Thyroid gland (tissue), 4 donors: Measurements from ENCODE around the gene RMI2. TPM values are rescaled to one million over a fixed set of nuclear protein-coding genes. Genes with fewer than 3 reads are reported as not detected.
A peak's percentile ranks its signal among the peaks of the same experiment; 100 is the strongest.

Source experiments
- DNase-seq, 2 donors: peaks; one replicate each; pipeline ENCODE4 v3.0.0-alpha.2; 2019
- H3K27ac ChIP-seq, 3 donors: fragments of 200-600 bp; sonication (generic); 1 replicate in 2 of 3; 2 replicates in 1 of 3; pipeline ENCODE4 v1.5.1; 2016 to 2019; ENCODE audit warnings: mild to moderate bottlenecking in 1 of 3, moderate library complexity in 1 of 3
- H3K27me3 ChIP-seq: fragments of 200-600 bp; sonication (generic); one replicate; pipeline ENCODE4 v1.5.1; 2019
- H3K36me3 ChIP-seq, 2 donors: fragments of 200-600 bp; sonication (generic); one replicate each; pipeline ENCODE4 v1.5.1; 2016 to 2019
- H3K4me1 ChIP-seq, 2 donors: fragments of 200-600 bp; sonication (generic); one replicate each; pipeline ENCODE4 v1.5.1; 2017 to 2019
- H3K4me3 ChIP-seq, 3 donors: fragments of 200-600 bp; sonication (generic); replicated peaks in 1 of 3; 1 replicate in 2 of 3; 2 replicates in 1 of 3; pipeline ENCODE4 v1.5.1; 2016; ENCODE audit warnings: mild to moderate bottlenecking in 1 of 3
- H3K9me3 ChIP-seq: fragments of 200-600 bp; sonication (generic); one replicate; pipeline ENCODE4 v1.5.1; 2017
- POLR2A ChIP-seq, 2 donors: fragments of 450-650 bp; IDR thresholded peaks; one replicate each; pipeline ENCODE4 v1.6.1; 2017; ENCODE audit warnings: antibody characterized with exemption in 2 of 2, mild to moderate bottlenecking in 2 of 2, moderate library complexity in 1 of 2
- WGBS, 2 donors: methylation state at CpG; one replicate each; pipeline ENCODE4 v1.1.5; 2017; 5-methylcytosine and 5-hydroxymethylcytosine counted together
- intact Hi-C: fragments of 100-400 bp; cut with DNase I; formaldehyde crosslinking; loops from one replicate; pipeline ENCODE4 v1.15.1; 2023
- total RNA-seq, 4 donors: library from RNA; depleted of rRNA; stranded (reverse); fragments of >200 nt; gene quantifications; one replicate each; pipeline ENCODE4 v1.2.3, GENCODE V29; 2016
- TF ChIP-seq, protein P1 (sequence below), 6 experiments: fragments of 200-600 bp in 3 of 6; fragments of 450-650 bp in 3 of 6; sonication (generic) in 3 of 6; IDR thresholded peaks; one replicate each; pipeline ENCODE4 v1.5.1; 2016 to 2019; ENCODE audit warnings: antibody characterized with exemption in 6 of 6, mild to moderate bottlenecking in 2 of 6, inconsistent platforms in 1 of 6, moderate library complexity in 1 of 6

Gene RMI2
- total RNA-seq, 4 donors from 2014 or later: 2.5 to 2.8 (median 2.6) TPM; not detected in 1

DNA sequence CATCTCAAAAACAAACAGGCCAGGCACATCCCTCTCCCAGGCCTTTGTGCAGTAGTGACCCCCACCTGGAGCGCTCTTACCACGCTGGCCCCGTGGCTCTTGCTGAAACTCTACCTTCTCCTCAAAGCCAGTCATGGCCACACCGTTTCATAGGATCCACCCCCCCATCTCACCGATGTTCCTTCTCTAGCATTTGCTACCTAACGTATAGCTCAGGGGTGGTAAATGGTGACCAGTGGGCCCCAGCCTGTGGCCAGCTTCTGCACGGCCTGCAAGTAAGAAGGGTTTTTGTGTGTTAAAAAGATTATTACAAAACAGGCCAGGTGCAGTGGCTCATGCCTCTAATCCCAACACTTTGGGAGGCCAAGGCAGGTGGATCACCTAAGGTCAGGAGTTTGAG lies 43.8 kb downstream of the RMI2 start:
- DNase-seq: no peak
- no peaks in the 10 kb centered on the region for H3K9me3 ChIP-seq
- H3K4me1 ChIP-seq: peaks cover 9 to 12% of the 10 kb centered on the region in 2 donors
- TF ChIP-seq POLR2A (IDR thresholded peaks at IDR 0.05): no peak
- TF ChIP-seq, protein P1, sequence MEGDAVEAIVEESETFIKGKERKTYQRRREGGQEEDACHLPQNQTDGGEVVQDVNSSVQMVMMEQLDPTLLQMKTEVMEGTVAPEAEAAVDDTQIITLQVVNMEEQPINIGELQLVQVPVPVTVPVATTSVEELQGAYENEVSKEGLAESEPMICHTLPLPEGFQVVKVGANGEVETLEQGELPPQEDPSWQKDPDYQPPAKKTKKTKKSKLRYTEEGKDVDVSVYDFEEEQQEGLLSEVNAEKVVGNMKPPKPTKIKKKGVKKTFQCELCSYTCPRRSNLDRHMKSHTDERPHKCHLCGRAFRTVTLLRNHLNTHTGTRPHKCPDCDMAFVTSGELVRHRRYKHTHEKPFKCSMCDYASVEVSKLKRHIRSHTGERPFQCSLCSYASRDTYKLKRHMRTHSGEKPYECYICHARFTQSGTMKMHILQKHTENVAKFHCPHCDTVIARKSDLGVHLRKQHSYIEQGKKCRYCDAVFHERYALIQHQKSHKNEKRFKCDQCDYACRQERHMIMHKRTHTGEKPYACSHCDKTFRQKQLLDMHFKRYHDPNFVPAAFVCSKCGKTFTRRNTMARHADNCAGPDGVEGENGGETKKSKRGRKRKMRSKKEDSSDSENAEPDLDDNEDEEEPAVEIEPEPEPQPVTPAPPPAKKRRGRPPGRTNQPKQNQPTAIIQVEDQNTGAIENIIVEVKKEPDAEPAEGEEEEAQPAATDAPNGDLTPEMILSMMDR (IDR thresholded peaks at IDR 0.05): no peak
- H3K36me3 ChIP-seq: no peaks in the 10 kb centered on the region
- intact Hi-C loops: no loop called here
- WGBS, 2 donors: 81 to 82% methylated on average over 7 of the region's 7 CpGs
- no peaks in the 10 kb centered on the region for H3K27me3 ChIP-seq
- H3K4me3 ChIP-seq: no peak overlapping the region
- H3K27ac ChIP-seq: no peak overlapping the region

DNA sequence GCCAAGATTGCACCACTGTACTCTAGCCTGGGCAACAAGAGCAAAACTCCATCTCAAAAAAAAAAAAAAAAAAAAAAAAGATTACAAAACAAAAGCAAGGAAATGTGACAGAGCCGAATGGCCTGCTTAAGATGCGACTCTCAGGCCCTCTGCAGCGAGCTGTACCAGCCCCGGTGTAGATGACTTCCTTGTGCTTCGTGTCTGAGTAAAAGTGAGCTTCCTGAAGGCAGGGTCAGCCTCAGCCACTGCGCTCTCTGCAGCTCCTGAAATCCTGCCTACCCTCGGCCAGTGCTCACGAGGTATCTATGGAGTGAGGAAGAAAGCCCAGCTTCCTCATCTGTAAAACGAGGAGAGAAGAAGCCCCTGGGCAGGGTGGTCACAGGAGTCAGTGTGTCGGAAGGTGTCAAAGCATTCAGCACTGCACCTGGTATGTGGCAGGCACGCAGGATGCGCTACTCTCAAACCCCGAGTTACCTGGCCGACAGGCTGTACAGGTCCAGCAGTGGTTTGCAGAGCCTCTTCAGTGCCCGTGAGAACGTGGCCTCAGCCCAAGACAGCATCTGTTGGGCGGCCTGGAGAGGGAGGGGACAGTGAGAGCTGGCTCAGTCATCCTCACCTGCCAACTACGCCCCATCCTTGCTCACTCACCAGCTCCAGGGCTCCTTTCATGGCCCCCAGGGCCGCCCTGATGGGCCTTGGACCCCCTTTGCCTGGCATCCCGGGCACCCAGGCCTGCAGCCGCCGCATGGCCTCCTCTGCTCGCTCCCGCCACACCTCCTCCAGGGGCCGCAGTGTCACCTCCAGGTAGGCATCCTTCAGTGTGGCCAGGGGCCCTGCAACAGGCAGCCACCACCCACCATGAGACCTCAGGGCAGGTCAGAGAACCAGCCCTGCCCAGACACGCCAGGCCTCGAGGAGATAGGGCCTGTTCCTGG lies 44.6 kb downstream of the RMI2 start:
- no peak for DNase-seq
- no peak overlapping the region for H3K4me3 ChIP-seq
- 82 to 84% methylated on average over 19 to 24 of the region's 27 CpGs for WGBS, 2 donors
- intact Hi-C loops: loop anchor here (10.0 kb wide), 1 partner anchor 425 kb away; no protein-coding TSS in a partner anchor
- H3K27ac ChIP-seq: no peak overlapping the region
- H3K4me1 ChIP-seq: peaks cover 9 to 12% of the 10 kb centered on the region in 2 donors
- no peaks in the 10 kb centered on the region for H3K36me3 ChIP-seq
- no peaks in the 10 kb centered on the region for H3K27me3 ChIP-seq
- TF ChIP-seq, protein P1 (IDR thresholded peaks at IDR 0.05): no peak
- TF ChIP-seq POLR2A (IDR thresholded peaks at IDR 0.05): no peak
- H3K9me3 ChIP-seq: no peaks in the 10 kb centered on the region

DNA sequence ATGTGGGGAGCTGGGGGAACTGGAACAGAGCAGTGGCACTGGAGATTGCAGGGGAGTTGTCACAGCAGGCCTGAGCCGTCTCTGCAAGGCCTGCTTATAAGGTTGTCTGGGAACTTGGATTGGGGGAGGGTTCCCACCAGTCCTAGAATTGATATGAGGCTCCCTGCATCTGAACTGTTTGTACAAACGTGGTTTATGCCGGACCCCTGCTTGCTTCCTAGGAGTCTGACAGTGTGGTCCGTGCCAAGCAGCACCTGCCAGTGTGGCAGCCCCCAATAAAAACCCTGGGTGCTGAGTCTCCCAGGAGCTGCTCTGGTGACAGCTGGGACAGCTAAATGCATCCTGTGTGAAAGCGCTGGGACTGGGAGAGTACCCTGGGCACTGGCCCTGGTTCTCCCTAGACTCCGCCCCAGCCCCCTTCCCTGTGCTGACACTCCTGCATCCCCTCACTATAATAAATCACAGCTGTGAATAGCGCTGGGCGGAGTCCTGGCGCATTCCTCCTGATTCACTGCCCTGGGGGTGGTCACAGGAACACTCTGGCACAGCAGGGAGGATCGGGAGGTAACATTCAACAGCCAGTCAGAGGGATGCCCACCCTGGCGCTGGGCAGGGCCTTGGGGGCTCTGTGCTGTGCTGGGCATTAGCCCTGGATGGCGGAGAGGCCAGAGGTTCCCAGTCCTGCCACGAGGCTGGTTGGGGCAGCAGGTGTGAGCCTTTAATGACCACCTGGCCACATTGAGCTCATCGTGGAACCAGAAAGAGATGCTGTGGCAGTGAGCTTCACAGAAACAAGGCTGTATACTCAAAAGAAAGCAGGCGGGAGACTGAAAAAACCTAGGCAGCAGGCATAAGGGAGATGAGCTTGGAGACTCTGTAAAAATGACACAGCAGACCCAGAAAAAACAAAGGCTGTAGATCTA lies 45.6 kb downstream of the RMI2 start:
- TF ChIP-seq, protein P1 (IDR thresholded peaks at IDR 0.05): no peak
- TF ChIP-seq POLR2A (IDR thresholded peaks at IDR 0.05): no peak
- no peak overlapping the region for H3K4me3 ChIP-seq
- H3K9me3 ChIP-seq: no peaks in the 10 kb centered on the region
- H3K27ac ChIP-seq: peak overlapping the region in 1 of 3 donors; percentile 5
- H3K36me3 ChIP-seq: no peaks in the 10 kb centered on the region
- WGBS, 2 donors: 75 to 84% methylated on average over 14 to 15 of the region's 15 CpGs
- peaks cover 9 to 12% of the 10 kb centered on the region in 2 donors for H3K4me1 ChIP-seq
- DNase-seq: no peak
- intact Hi-C loops: loop anchor here (10.0 kb wide), 1 partner anchor 424 kb away; no protein-coding TSS in a partner anchor
- no peaks in the 10 kb centered on the region for H3K27me3 ChIP-seq

DNA sequence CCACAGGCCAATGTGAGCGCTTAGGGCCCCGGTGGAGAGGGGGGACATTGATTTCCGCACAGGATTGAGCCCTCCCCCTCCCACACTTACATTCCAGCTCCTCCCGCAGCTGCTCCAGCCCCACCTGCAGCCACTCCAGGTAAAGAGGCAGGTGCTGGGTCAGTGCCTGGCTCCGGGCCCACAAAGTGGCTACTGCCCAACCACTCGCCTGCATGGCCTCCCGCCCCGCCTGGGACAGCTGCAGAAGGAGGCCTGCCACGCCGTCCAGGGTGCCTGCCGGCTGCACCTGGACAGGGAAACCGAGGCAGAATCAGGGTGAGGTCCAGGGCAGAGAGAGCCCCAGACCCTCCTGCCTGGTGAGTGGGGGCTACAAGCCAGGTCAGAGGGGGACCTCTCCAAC lies 46.3 kb downstream of the RMI2 start:
- peaks cover 9 to 12% of the 10 kb centered on the region in 2 donors for H3K4me1 ChIP-seq
- H3K36me3 ChIP-seq: no peaks in the 10 kb centered on the region
- H3K9me3 ChIP-seq: no peaks in the 10 kb centered on the region
- 24 to 40% methylated on average over 5 to 12 of the region's 12 CpGs for WGBS, 2 donors
- H3K4me3 ChIP-seq: no peak overlapping the region
- DNase-seq: peak; percentile 96
- H3K27ac ChIP-seq: peak overlapping the region in 1 of 3 donors; percentile 33
- no peak for TF ChIP-seq POLR2A (IDR thresholded peaks at IDR 0.05)
- TF ChIP-seq, protein P1 (IDR thresholded peaks at IDR 0.05): no peak
- intact Hi-C loops: loop anchor here (10.0 kb wide), 1 partner anchor 423 kb away; no protein-coding TSS in a partner anchor
- H3K27me3 ChIP-seq: no peaks in the 10 kb centered on the region
